ENCODE results near the gene TEDC1. TPM values are rescaled to one million over a fixed set of nuclear protein-coding genes. Genes with fewer than 3 reads are reported as not detected.
A peak's percentile ranks its signal among the peaks of the same experiment; 100 is the strongest.

The TEDC1 gene
- total RNA-seq, 2 donors from 2014 or later = 7.5 to 8.9 TPM

DNA sequence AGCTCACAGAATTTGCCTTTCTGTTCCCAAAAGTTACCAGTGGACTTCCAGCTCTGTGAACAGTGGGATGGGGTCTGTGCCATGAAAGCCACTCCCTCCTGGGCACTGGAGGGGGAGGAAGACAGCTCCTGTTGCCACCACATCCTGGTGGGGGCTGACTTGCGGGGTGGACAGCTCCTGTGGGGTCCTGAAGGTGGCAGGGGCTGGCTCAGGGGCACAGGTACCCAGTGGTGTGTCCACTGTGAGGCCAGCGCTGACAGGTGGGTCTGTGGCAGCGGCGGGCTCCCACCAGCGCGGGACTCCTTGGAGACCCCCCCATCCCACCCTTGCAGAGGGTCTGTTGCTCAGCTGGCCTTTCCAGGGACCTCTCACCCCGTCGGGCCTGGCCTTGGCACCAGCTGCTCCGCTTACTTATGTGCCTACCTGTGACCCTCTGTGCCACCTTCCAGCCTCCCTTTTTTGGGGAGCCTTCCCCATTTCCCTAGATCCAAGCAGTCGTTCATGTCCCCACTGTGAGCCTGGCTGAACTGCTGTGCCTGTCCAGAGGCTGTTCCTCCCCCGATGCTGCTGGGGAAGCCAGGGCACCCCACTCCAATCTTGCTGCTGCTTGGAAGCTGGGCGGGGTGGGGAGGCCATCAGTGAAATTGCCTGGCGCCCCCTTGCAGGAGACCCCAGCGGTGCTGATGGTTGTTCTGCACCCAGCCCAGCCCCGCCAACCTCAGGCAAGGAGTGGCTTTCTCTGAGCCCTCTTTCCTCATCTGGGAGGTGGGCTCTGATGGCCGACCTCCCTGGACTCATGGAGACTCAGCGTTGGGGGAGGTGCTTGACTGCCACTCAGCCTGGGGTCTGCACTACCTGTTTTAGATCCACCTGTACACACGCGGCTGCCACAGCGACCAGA lies 2.2 kb downstream of the TEDC1 start:
- intact Hi-C loops (cut with DNase I) = loop anchor here (5.0 kb wide), 1 partner anchor 46 kb away; no protein-coding TSS in a partner anchor
- H3K27me3 ChIP-seq (replicated peaks; ENCODE audit: insufficient read depth) = no peaks in the 10 kb centered on the region
- DNase-seq (ENCODE audit: low spot score) = no peak
- H3K4me1 ChIP-seq (replicated peaks) = peaks cover 4% of the 10 kb centered on the region
- TF ChIP-seq POLR2A (IDR thresholded peaks at IDR 0.05) (no peak), CTCF (IDR thresholded peaks at IDR 0.05) (no peak), POLR2AphosphoS5 (IDR thresholded peaks at IDR 0.05) (no peak)
- no peak overlapping the region for H3K4me3 ChIP-seq
- H3K27ac ChIP-seq = no peak overlapping the region
- WGBS = 89% methylated on average over 20 of the region's 20 CpGs
- H3K9me3 ChIP-seq = no peaks in the 10 kb centered on the region
- H3K36me3 ChIP-seq = no peaks in the 10 kb centered on the region

DNA sequence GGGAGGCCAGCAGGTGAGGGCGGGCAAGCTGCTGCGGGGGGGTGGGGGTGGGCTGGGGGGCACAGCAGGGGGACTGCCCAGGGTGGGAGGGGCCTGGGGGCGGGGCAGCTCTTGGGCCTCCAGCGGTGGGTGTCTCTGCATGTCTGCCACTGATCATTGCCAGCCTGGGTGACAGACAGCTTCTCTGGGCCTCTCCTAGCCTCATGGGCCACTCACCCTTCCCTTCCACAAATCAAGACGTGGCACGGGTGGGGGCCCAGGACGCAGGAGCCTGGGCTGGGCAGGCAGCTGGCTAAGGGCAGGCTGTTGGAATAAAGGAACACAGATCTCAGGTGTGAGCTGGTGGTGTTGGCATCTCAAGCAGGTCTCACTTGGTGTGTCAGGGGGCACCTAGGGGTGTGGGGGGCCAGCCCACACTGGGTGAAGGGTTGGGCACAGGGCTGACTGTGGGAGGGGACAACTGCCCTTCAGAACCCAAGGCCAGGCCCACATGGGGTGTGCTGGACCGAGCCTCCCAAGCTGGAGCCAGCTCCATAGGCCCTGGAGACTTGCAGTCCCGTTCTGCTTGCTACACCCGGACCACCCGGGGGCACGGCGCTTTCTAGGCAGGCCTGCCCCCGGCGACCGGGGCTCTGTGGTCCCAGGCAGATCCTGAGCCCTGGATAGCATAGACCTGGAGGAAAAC lies 3.0 kb downstream of the TEDC1 start:
- no peak overlapping the region for H3K27ac ChIP-seq
- DNase-seq (ENCODE audit: low spot score) = no peak
- H3K27me3 ChIP-seq (replicated peaks; ENCODE audit: insufficient read depth) = no peaks in the 10 kb centered on the region
- no peaks in the 10 kb centered on the region for H3K36me3 ChIP-seq
- no peak for TF ChIP-seq CTCF (IDR thresholded peaks at IDR 0.05)
- TF ChIP-seq POLR2A (IDR thresholded peaks at IDR 0.05) = no peak
- no peak for TF ChIP-seq POLR2AphosphoS5 (IDR thresholded peaks at IDR 0.05)
- no peak overlapping the region for H3K4me3 ChIP-seq
- H3K4me1 ChIP-seq (replicated peaks) = peaks cover 4% of the 10 kb centered on the region
- WGBS = 94% methylated on average over 11 of the region's 16 CpGs
- intact Hi-C loops (cut with DNase I) = loop anchor here (5.0 kb wide), 1 partner anchor 47 kb away; no protein-coding TSS in a partner anchor
- no peaks in the 10 kb centered on the region for H3K9me3 ChIP-seq

DNA sequence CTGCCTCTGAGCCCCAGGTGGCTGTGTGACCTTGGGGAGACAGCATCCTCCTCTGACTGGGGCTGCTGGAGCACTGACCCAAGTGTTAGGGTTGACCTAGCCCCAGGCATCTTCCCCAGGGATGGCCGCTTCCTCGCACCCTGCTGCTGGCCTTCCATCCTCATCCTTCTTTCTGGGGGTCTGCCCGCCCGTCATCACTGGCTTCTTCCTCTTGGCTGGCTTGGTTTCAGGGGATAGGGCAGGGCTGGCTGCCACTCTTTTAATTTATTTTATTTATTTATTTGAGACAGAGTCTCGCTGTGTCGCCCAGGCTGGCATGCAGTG lies 3.5 kb downstream of the TEDC1 start:
- Histone ChIP-seq H3K27me3 (replicated peaks; ENCODE audit: insufficient read depth) (no peaks in the 10 kb centered on the region), H3K27ac (no peak overlapping the region), H3K36me3 (no peaks in the 10 kb centered on the region), H3K4me1 (replicated peaks) (no peaks in the 10 kb centered on the region), H3K9me3 (no peaks in the 10 kb centered on the region), H3K4me3 (no peak overlapping the region)
- WGBS = 90% methylated on average over 6 of the region's 6 CpGs
- TF ChIP-seq CTCF (IDR thresholded peaks at IDR 0.05) = no peak
- TF ChIP-seq POLR2A (IDR thresholded peaks at IDR 0.05) = no peak
- no peak for TF ChIP-seq POLR2AphosphoS5 (IDR thresholded peaks at IDR 0.05)
- no peak for DNase-seq (ENCODE audit: low spot score)
- intact Hi-C loops (cut with DNase I) = loop anchor here (5.0 kb wide), 1 partner anchor 47 kb away; no protein-coding TSS in a partner anchor

DNA sequence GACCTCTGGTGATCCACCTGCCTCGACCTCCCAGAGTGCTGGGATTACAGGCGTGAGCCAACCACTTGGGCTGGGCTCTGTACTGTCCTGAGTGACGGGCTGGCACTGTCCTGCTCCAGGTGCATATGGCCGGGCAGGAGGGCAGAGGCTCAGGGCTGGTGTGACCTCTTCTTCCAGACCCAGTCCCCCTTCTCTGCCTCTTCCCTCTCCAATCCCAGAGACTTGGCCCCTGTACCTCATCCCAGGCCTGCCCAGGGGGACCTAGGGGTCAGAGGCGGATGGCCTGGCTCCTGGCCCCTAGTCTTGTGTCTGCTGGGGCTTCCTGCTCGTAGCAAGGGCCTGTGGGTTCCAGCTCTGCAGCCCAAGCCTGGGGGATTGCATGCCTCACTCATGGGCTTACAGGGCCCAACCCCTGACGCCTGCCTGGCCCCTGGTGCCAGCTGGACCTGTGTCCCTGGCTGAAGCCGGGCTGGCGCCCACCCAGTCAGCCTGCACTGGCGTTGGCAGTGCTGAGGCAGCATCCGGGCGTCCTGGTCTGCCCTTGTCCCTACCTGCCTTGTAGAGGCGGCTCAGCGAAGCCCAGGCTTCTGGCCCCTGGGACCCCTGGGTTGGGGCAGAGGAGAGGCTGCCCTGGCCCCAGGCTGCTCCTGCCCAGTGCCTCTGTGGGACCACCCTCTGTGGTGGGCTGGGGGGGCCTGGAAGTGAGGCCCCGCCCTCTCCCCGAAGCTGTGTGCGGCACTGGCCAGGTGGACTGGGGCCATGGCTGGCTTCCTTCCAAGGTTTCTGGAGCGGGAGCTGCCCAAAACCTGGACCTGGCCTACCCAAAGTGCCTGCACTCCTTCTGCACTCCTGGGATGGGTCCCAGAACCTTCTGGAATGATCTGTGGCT lies 4.3 kb downstream of the TEDC1 start:
- TF ChIP-seq CTCF (IDR thresholded peaks at IDR 0.05) (no peak), POLR2AphosphoS5 (IDR thresholded peaks at IDR 0.05) (peak; percentile 7), POLR2A (IDR thresholded peaks at IDR 0.05) (no peak)
- WGBS = 64% methylated on average over 9 of the region's 18 CpGs
- Histone ChIP-seq H3K27me3 (replicated peaks; ENCODE audit: insufficient read depth) (no peaks in the 10 kb centered on the region), H3K4me1 (replicated peaks) (no peaks in the 10 kb centered on the region), H3K36me3 (no peaks in the 10 kb centered on the region), H3K4me3 (no peak overlapping the region), H3K9me3 (no peaks in the 10 kb centered on the region), H3K27ac (peak overlapping the region in 1 of 2 donors; percentile 19)
- intact Hi-C loops (cut with DNase I) = no loop called here
- DNase-seq (ENCODE audit: low spot score) = peak; percentile 22
